SK-N-SH treated with all-trans-retinoic acid at 6 μM for 48 hours (cell line): ENCODE measurements around the gene CHCHD6.

Experiments
- ATAC-seq: fragments of 200-7000 bp; cut with Tn5 transposase; 3 replicates; pipeline ENCODE4 v1.9.1; 2020; ENCODE audit warnings: mild to moderate bottlenecking, moderate library complexity
- ARNTL ChIP-seq: fragments of 450-650 bp; formaldehyde crosslinking; IDR thresholded peaks from 2 replicates; pipeline ENCODE4 v1.5.0; 2020; ENCODE audit warnings: low read depth, mild to moderate bottlenecking, moderate library complexity, borderline replicate concordance
- BACH2 ChIP-seq: fragments of 250-450 bp; sonication (Bioruptor Pico); IDR thresholded peaks from 2 replicates; pipeline ENCODE4 v1.9.0; 2021; ENCODE audit warnings: mild to moderate bottlenecking, borderline replicate concordance
- CREB5 ChIP-seq: fragments of 250-450 bp; sonication (Bioruptor Pico); IDR thresholded peaks from 2 replicates; pipeline ENCODE4 v1.5.1; 2020; ENCODE audit warnings: low read depth, mild to moderate bottlenecking, moderate library complexity
- CSDC2 ChIP-seq: fragments of 250-450 bp; sonication (Bioruptor Pico); IDR thresholded peaks from 2 replicates; pipeline ENCODE4 v1.5.0; 2020; ENCODE audit warnings: mild to moderate bottlenecking, moderate library complexity
- CSRNP3 ChIP-seq: fragments of 250-450 bp; sonication (Bioruptor Pico); IDR thresholded peaks from 2 replicates; pipeline ENCODE4 v1.5.1; 2021; ENCODE audit warnings: mild to moderate bottlenecking, moderate library complexity
- ESRRG ChIP-seq: fragments of 250-450 bp; sonication (Bioruptor Pico); IDR thresholded peaks from 2 replicates; pipeline ENCODE4 v1.6.1; 2021; ENCODE audit warnings: mild to moderate bottlenecking
- GLIS3 ChIP-seq: fragments of 250-450 bp; sonication (Bioruptor Pico); IDR thresholded peaks from 2 replicates; pipeline ENCODE4 v1.5.0; 2020; ENCODE audit warnings: mild to moderate bottlenecking, moderate library complexity
- ISL1 ChIP-seq: fragments of 250-450 bp; sonication (Bioruptor Pico); IDR thresholded peaks from 2 replicates; pipeline ENCODE4 v2.1.2; 2022; ENCODE audit warnings: mild to moderate bottlenecking, moderate library complexity
- OSR1 ChIP-seq: fragments of 250-450 bp; sonication (Bioruptor Pico); IDR thresholded peaks from 2 replicates; pipeline ENCODE4 v1.8.0; 2022; ENCODE audit warnings: moderate library complexity, mild to moderate bottlenecking, inconsistent platforms
- PPARA ChIP-seq: fragments of 250-450 bp; sonication (Bioruptor Pico); IDR thresholded peaks from 2 replicates; pipeline ENCODE4 v1.5.0; 2020; ENCODE audit warnings: mild to moderate bottlenecking, borderline replicate concordance
- SNAI2 ChIP-seq: fragments of 250-450 bp; sonication (Bioruptor Pico); IDR thresholded peaks from 2 replicates; pipeline ENCODE4 v1.5.0; 2020; ENCODE audit warnings: mild to moderate bottlenecking, moderate library complexity
- TCF4 ChIP-seq: fragments of 250-450 bp; sonication (Bioruptor Pico); IDR thresholded peaks from 2 replicates; pipeline ENCODE4 v1.8.0; 2021; ENCODE audit warnings: mild to moderate bottlenecking, moderate library complexity, borderline replicate concordance
- TOX ChIP-seq: fragments of 250-450 bp; sonication (Bioruptor Pico); IDR thresholded peaks from 2 replicates; pipeline ENCODE4 v1.8.0; 2021; ENCODE audit warnings: mild to moderate bottlenecking, moderate library complexity, borderline replicate concordance
- ZC3H10 ChIP-seq: fragments of 250-450 bp; sonication (Bioruptor Pico); IDR thresholded peaks from 2 replicates; pipeline ENCODE4 v1.5.1; 2021; ENCODE audit warnings: mild to moderate bottlenecking, moderate library complexity
- ZFP3 ChIP-seq: fragments of 250-450 bp; sonication (Bioruptor Pico); IDR thresholded peaks from 2 replicates; pipeline ENCODE4 v1.5.0; 2020; ENCODE audit warnings: mild to moderate bottlenecking, moderate library complexity
- ZFP30 ChIP-seq: fragments of 450-650 bp; formaldehyde crosslinking; IDR thresholded peaks from 2 replicates; pipeline ENCODE4 v1.5.0; 2022; ENCODE audit warnings: mild to moderate bottlenecking, moderate library complexity
- ZNF8 ChIP-seq: fragments of 450-650 bp; formaldehyde crosslinking; IDR thresholded peaks from 2 replicates; pipeline ENCODE4 v1.5.0; 2020; ENCODE audit warnings: mild to moderate bottlenecking, moderate library complexity
- TF ChIP-seq, protein P1 (sequence below): fragments of 250-450 bp; sonication (Bioruptor Pico); IDR thresholded peaks from 2 replicates; pipeline ENCODE4 v1.8.0; 2021; ENCODE audit warnings: low read depth, mild to moderate bottlenecking, moderate library complexity, borderline replicate concordance
- TF ChIP-seq, protein P2 (sequence below): fragments of 250-450 bp; sonication (Bioruptor Pico); IDR thresholded peaks from 2 replicates; pipeline ENCODE4 v1.8.0; 2020; ENCODE audit warnings: mild to moderate bottlenecking, moderate library complexity, borderline replicate concordance

CHCHD6 gene

DNA sequence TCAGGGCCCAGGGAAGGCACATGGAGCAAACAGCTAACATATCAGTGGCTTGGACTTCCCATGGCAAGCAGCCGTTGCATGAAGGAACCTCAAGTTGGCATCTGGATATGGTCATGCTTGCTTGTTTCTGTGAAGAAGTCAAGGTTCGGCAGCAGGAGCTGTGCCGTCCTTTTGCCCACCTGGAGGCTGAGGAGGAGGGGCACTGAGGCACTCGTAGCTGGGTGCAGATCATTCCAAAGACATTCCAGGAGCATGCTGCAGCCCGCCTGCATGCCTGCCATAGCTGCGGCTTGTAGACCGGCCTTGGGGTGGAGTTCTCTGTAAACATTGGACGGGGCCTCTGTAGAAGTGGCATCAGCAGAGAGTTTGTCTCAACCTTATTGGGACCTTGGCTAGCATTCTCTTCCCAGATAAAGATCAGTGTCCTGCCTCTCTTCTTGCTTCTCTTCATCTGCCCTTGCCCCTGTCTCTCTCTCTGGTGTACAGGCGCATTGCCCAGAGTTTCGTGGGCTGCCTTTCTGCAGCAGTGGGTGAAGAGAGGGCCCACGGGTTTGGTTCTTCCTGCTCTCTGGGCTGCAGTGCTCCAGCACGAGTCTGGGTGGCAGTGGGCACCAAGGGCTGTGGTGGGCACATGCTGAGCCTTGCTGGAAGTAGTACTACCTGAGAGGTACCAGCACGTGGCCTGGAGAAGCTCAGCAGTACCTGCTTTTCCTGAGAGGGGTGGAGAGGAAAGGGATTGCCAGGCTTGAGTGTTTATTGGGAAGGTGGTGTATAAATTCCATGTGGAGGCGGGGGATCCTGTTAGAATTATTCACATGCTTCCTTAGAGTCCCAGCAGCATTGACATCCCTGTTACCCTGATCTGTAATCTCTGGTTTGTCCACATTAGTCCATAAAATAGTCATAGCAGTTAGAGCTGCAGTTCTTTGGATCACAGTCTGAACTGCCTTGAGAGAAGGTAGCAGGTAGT is 49.4 kb downstream of the CHCHD6 start (continued):
- TF ChIP-seq CSRNP3 (CRISPR knock-in tag): no peak

GRCh38 chr3:126755866-126756265 is 51.8 kb downstream of the CHCHD6 start:
- no peak for TF ChIP-seq TOX (CRISPR knock-in tag)
- TF ChIP-seq ZFP30 (CRISPR knock-in tag): no peak
- TF ChIP-seq SNAI2 (CRISPR knock-in tag): no peak
- no peak for TF ChIP-seq OSR1 (CRISPR knock-in tag)
- no peak for TF ChIP-seq ARNTL
- TF ChIP-seq ZNF8 (CRISPR knock-in tag): no peak
- TF ChIP-seq PPARA (CRISPR knock-in tag): no peak
- no peak for TF ChIP-seq ESRRG (CRISPR knock-in tag)
- TF ChIP-seq, protein P1, sequence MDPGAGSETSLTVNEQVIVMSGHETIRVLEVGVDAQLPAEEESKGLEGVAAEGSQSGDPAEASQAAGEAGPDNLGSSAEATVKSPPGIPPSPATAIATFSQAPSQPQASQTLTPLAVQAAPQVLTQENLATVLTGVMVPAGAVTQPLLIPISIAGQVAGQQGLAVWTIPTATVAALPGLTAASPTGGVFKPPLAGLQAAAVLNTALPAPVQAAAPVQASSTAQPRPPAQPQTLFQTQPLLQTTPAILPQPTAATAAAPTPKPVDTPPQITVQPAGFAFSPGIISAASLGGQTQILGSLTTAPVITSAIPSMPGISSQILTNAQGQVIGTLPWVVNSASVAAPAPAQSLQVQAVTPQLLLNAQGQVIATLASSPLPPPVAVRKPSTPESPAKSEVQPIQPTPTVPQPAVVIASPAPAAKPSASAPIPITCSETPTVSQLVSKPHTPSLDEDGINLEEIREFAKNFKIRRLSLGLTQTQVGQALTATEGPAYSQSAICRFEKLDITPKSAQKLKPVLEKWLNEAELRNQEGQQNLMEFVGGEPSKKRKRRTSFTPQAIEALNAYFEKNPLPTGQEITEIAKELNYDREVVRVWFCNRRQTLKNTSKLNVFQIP (CRISPR knock-in tag): no peak
- TF ChIP-seq CREB5: no peak
- TF ChIP-seq CSRNP3 (CRISPR knock-in tag): no peak
- TF ChIP-seq CSDC2 (CRISPR knock-in tag): no peak
- no peak for TF ChIP-seq BACH2 (CRISPR knock-in tag)
- TF ChIP-seq, protein P2, sequence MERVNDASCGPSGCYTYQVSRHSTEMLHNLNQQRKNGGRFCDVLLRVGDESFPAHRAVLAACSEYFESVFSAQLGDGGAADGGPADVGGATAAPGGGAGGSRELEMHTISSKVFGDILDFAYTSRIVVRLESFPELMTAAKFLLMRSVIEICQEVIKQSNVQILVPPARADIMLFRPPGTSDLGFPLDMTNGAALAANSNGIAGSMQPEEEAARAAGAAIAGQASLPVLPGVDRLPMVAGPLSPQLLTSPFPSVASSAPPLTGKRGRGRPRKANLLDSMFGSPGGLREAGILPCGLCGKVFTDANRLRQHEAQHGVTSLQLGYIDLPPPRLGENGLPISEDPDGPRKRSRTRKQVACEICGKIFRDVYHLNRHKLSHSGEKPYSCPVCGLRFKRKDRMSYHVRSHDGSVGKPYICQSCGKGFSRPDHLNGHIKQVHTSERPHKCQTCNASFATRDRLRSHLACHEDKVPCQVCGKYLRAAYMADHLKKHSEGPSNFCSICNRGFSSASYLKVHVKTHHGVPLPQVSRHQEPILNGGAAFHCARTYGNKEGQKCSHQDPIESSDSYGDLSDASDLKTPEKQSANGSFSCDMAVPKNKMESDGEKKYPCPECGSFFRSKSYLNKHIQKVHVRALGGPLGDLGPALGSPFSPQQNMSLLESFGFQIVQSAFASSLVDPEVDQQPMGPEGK (CRISPR knock-in tag): no peak
- TF ChIP-seq ZC3H10 (CRISPR knock-in tag): no peak
- TF ChIP-seq ISL1: no peak
- TF ChIP-seq ZFP3 (CRISPR knock-in tag): no peak
- ATAC-seq: no peak

DNA sequence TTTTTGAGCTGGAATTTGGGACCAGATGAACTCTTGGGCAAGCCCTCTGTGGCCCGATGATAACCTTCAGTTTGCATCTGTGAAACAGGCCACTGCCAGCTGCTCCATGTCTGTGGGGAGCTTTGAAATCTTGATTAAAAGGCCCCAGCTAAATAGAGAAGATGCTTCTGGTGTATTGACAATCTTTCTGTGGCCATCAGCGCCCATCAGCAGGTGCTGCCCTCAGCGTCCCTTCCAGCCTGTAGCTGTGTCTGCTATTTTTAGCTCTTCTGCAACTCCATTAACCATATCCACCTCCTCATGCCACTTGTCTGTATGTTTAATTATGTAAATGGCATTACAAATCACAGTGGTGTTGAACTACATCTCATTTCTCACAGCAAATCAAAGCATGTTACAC is 54.0 kb downstream of the CHCHD6 start:
- no peak for TF ChIP-seq ISL1
- TF ChIP-seq CREB5: no peak
- peak; percentile 67; the same call in 1 of the 2 replicates for TF ChIP-seq TCF4 (CRISPR knock-in tag)
- no peak for TF ChIP-seq ZFP30 (CRISPR knock-in tag)
- no peak for TF ChIP-seq GLIS3 (CRISPR knock-in tag)
- no peak for TF ChIP-seq SNAI2 (CRISPR knock-in tag)
- ATAC-seq: no peak
